GM12891 (cell line): Measurements from ENCODE around the gene IRAK1.

ENCODE experiments used
- POLR2A ChIP-seq: IDR thresholded peaks from 2 replicates; pipeline ENCODE4 v1.6.1; 2011; ENCODE audit warnings: low read depth, low read length, control low read depth
- POLR2AphosphoS5 ChIP-seq: IDR thresholded peaks from 2 replicates; pipeline ENCODE4 v1.6.1; 2011; ENCODE audit warnings: low read depth, low read length, control low read depth

GRCh38 chrX:153963546-153963945, 56.2 kb downstream of the IRAK1 start:
- TF ChIP-seq POLR2AphosphoS5, result no peak
- TF ChIP-seq POLR2A, result no peak
